OCI-LY1 (cell line): ENCODE measurements around the gene LITAF.

Experiments
- H2AFZ ChIP-seq: fragments of 200-600 bp; sonication (generic), shearing (Covaris generic); 2 replicates; pipeline ENCODE4 v1.6.0; 2014; ENCODE audit warnings: antibody characterized with exemption, mild to moderate bottlenecking, low read length
- H3F3A ChIP-seq: fragments of 200-600 bp; sonication (generic), shearing (Covaris generic); 2 replicates; pipeline ENCODE4 v1.6.0; 2014; ENCODE audit warnings: mild to moderate bottlenecking, antibody characterized with exemption, low read length, moderate library complexity; ENCODE audit not compliant: insufficient read depth
- H3K27ac ChIP-seq: fragments of 200-600 bp; sonication (generic); 2 replicates; pipeline ENCODE4 v1.5.1; 2014; ENCODE audit warnings: low read length, mixed run types, mild to moderate bottlenecking, low read depth; ENCODE audit not compliant: poor library complexity, severe bottlenecking
- H3K27me3 ChIP-seq: fragments of 200-600 bp; sonication (generic); 2 replicates; pipeline ENCODE4 v1.6.0; 2014; ENCODE audit warnings: antibody characterized with exemption, mild to moderate bottlenecking, low read length, moderate library complexity; ENCODE audit not compliant: insufficient read depth
- H3K36me3 ChIP-seq: fragments of 200-600 bp; sonication (generic); 2 replicates; pipeline ENCODE4 v1.6.1; 2014; ENCODE audit warnings: mild to moderate bottlenecking, antibody characterized with exemption, low read length, moderate library complexity, mixed read lengths; ENCODE audit not compliant: insufficient read depth
- H3K4me1 ChIP-seq: fragments of 200-600 bp; sonication (generic); 2 replicates; pipeline ENCODE4 v1.5.1; 2014; ENCODE audit warnings: mild to moderate bottlenecking, low read length, moderate library complexity; ENCODE audit not compliant: insufficient read depth, severe bottlenecking
- H3K4me2 ChIP-seq: fragments of 200-600 bp; sonication (generic), shearing (Covaris generic); 2 replicates; pipeline ENCODE4 v1.6.1; 2014; ENCODE audit warnings: low read length
- H3K4me3 ChIP-seq: fragments of 200-600 bp; sonication (generic); 2 replicates; pipeline ENCODE4 v1.5.1; 2014; ENCODE audit warnings: low read length, low read depth, mild to moderate bottlenecking, mixed read lengths; ENCODE audit not compliant: poor library complexity, severe bottlenecking
- H3K79me2 ChIP-seq: fragments of 200-600 bp; shearing (Covaris generic); 2 replicates; pipeline ENCODE4 v1.6.1; 2016; ENCODE audit warnings: mixed run types, low read length, mixed read lengths; ENCODE audit not compliant: insufficient read depth
- H3K9ac ChIP-seq: fragments of 200-600 bp; sonication (generic), shearing (Covaris generic); 2 replicates; pipeline ENCODE4 v1.6.1; 2014; ENCODE audit warnings: mild to moderate bottlenecking, low read length, mixed read lengths
- H3K9me2 ChIP-seq: fragments of 200-600 bp; sonication (generic), shearing (Covaris generic); 2 replicates; pipeline ENCODE4 v1.6.1; 2014; ENCODE audit warnings: low read depth, mild to moderate bottlenecking, low read length, mixed read lengths
- H3K9me3 ChIP-seq: fragments of 200-600 bp; shearing (Covaris generic); 2 replicates; pipeline ENCODE4 v1.6.1; 2014; ENCODE audit warnings: low read length, mixed read lengths
- H4K20me1 ChIP-seq: fragments of 200-600 bp; sonication (generic), shearing (Covaris generic); 2 replicates; pipeline ENCODE4 v1.6.0; 2016; ENCODE audit warnings: mild to moderate bottlenecking, low read length; ENCODE audit not compliant: insufficient read depth
- CTCF ChIP-seq: fragments of 200-600 bp; sonication (generic), shearing (Covaris generic); IDR thresholded peaks from 2 replicates; pipeline ENCODE4 v1.5.1; 2017; ENCODE audit warnings: mild to moderate bottlenecking, antibody characterized with exemption, low read length, moderate library complexity, mixed read lengths
- EZH2 ChIP-seq: fragments of 200-600 bp; sonication (generic), shearing (Covaris generic); IDR thresholded peaks from 2 replicates; pipeline ENCODE4 v1.8.0; 2017; ENCODE audit warnings: borderline replicate concordance, mixed run types, mild to moderate bottlenecking, antibody characterized with exemption, low read length, moderate library complexity, mixed read lengths

LITAF gene

GRCh38 chr16:11562941-11563340 is 23.8 kb downstream of the LITAF start:
- Histone ChIP-seq H4K20me1 (no peaks in the 10 kb centered on the region; the same call in 1 of the 2 replicates), H3K36me3 (no peaks in the 10 kb centered on the region), H3K4me3 (no peak overlapping the region), H3K27ac (no peak overlapping the region), H2AFZ (no peak overlapping the region), H3K79me2 (no peaks in the 10 kb centered on the region), H3K9ac (no peak overlapping the region), H3K9me3 (no peaks in the 10 kb centered on the region), H3K4me2 (no peak overlapping the region), H3K9me2 (no peaks in the 10 kb centered on the region), H3F3A (no peaks in the 10 kb centered on the region), H3K4me1 (no peaks in the 10 kb centered on the region), H3K27me3 (peaks cover 4% of the 10 kb centered on the region; the same call in 1 of the 2 replicates)
- TF ChIP-seq CTCF: no peak
- no peak for TF ChIP-seq EZH2

GRCh38 chr16:11562411-11562810 is 24.3 kb downstream of the LITAF start:
- H3K4me2 ChIP-seq: no peak overlapping the region
- H4K20me1 ChIP-seq: no peaks in the 10 kb centered on the region; the same call in 1 of the 2 replicates
- H3K4me1 ChIP-seq: no peaks in the 10 kb centered on the region
- H3K9me3 ChIP-seq: no peaks in the 10 kb centered on the region
- H3F3A ChIP-seq: no peaks in the 10 kb centered on the region
- H3K4me3 ChIP-seq: no peak overlapping the region
- no peak overlapping the region for H3K27ac ChIP-seq
- H3K9me2 ChIP-seq: no peaks in the 10 kb centered on the region
- TF ChIP-seq CTCF (no peak), EZH2 (no peak)
- no peaks in the 10 kb centered on the region for H3K79me2 ChIP-seq
- H2AFZ ChIP-seq: no peak overlapping the region
- H3K27me3 ChIP-seq: peaks cover 4% of the 10 kb centered on the region; the same call in 1 of the 2 replicates
- H3K9ac ChIP-seq: no peak overlapping the region
- no peaks in the 10 kb centered on the region for H3K36me3 ChIP-seq

GRCh38 chr16:11561856-11562255 is 24.9 kb downstream of the LITAF start:
- peaks cover 4% of the 10 kb centered on the region; the same call in 1 of the 2 replicates for H3K27me3 ChIP-seq
- H3K4me1 ChIP-seq: no peaks in the 10 kb centered on the region
- H3K9ac ChIP-seq: no peak overlapping the region
- TF ChIP-seq CTCF (no peak), EZH2 (no peak)
- H3K36me3 ChIP-seq: no peaks in the 10 kb centered on the region
- H3K27ac ChIP-seq: no peak overlapping the region
- H2AFZ ChIP-seq: no peak overlapping the region
- H3F3A ChIP-seq: no peaks in the 10 kb centered on the region
- H3K4me3 ChIP-seq: no peak overlapping the region
- H3K9me3 ChIP-seq: no peaks in the 10 kb centered on the region
- H3K4me2 ChIP-seq: no peak overlapping the region
- no peaks in the 10 kb centered on the region; the same call in 1 of the 2 replicates for H4K20me1 ChIP-seq
- no peaks in the 10 kb centered on the region for H3K9me2 ChIP-seq
- no peaks in the 10 kb centered on the region for H3K79me2 ChIP-seq
